ENCODE results near the gene OS9.
"Not testable (repeated sequence)": the region's sequence is repeated elsewhere in the genome, so short reads cannot be mapped to it uniquely, and the experiment has no call there.

- TF ChIP-seq, protein P1, sequence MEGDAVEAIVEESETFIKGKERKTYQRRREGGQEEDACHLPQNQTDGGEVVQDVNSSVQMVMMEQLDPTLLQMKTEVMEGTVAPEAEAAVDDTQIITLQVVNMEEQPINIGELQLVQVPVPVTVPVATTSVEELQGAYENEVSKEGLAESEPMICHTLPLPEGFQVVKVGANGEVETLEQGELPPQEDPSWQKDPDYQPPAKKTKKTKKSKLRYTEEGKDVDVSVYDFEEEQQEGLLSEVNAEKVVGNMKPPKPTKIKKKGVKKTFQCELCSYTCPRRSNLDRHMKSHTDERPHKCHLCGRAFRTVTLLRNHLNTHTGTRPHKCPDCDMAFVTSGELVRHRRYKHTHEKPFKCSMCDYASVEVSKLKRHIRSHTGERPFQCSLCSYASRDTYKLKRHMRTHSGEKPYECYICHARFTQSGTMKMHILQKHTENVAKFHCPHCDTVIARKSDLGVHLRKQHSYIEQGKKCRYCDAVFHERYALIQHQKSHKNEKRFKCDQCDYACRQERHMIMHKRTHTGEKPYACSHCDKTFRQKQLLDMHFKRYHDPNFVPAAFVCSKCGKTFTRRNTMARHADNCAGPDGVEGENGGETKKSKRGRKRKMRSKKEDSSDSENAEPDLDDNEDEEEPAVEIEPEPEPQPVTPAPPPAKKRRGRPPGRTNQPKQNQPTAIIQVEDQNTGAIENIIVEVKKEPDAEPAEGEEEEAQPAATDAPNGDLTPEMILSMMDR (IDR thresholded peaks at IDR 0.05; ENCODE audit: borderline replicate concordance, extremely low read depth, low read length, poor library complexity, severe bottlenecking): not testable (repeated sequence)
- TF ChIP-seq EZH2 (IDR thresholded peaks at IDR 0.05; ENCODE audit: borderline replicate concordance, low read depth, low read length, severe bottlenecking): not testable (repeated sequence)
These were observed 21.3 kb downstream of the OS9 start for GRCh38 chr12:57715036-57715748.

Data from DND-41 (cell line).